Measurements from ENCODE around the gene DEK.

The DEK gene

DNA sequence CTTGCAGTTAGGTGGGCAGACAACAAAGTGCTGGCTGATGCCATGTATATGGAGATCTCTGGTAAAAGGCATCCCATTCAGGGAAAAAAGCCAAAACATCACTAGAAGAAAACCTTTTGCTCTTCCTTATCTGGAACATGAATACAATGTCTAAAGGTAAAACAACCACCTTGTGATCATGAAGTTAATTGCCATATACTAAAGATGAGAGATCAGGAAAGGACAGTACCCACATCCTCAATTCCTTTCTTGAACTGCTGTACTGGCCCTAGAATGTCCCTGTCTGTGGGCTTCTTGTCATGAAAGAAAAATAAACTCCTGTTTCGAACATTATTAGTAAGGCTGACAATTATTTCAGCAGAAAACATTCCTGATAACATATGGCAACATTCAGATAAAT lies 19.3 kb downstream of the DEK start:
- H3K9me2 ChIP-seq (replicated peaks; ENCODE audit: insufficient read depth, low read length), result no peaks in the 10 kb centered on the region
- peaks cover 68% of the 10 kb centered on the region for H3F3A ChIP-seq (ENCODE audit: insufficient read depth)
- peaks cover 90% of the 10 kb centered on the region for H4K20me1 ChIP-seq (ENCODE audit: low read depth, low read length)
- peaks cover 100% of the 10 kb centered on the region for H3K79me2 ChIP-seq (ENCODE audit: insufficient read depth, low read length)
- no peak overlapping the region for H2AFZ ChIP-seq (ENCODE audit: low read depth, low read length, severe bottlenecking)
- H3K27me3 ChIP-seq (ENCODE audit: low read length), result no peaks in the 10 kb centered on the region
- no peak overlapping the region for H3K9ac ChIP-seq (ENCODE audit: low read length)
- TF ChIP-seq, protein P1, sequence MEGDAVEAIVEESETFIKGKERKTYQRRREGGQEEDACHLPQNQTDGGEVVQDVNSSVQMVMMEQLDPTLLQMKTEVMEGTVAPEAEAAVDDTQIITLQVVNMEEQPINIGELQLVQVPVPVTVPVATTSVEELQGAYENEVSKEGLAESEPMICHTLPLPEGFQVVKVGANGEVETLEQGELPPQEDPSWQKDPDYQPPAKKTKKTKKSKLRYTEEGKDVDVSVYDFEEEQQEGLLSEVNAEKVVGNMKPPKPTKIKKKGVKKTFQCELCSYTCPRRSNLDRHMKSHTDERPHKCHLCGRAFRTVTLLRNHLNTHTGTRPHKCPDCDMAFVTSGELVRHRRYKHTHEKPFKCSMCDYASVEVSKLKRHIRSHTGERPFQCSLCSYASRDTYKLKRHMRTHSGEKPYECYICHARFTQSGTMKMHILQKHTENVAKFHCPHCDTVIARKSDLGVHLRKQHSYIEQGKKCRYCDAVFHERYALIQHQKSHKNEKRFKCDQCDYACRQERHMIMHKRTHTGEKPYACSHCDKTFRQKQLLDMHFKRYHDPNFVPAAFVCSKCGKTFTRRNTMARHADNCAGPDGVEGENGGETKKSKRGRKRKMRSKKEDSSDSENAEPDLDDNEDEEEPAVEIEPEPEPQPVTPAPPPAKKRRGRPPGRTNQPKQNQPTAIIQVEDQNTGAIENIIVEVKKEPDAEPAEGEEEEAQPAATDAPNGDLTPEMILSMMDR (IDR thresholded peaks at IDR 0.05; ENCODE audit: insufficient read depth, low read length, poor library complexity, severe bottlenecking), result no peak
- no peak for TF ChIP-seq EZH2phosphoT487 (conservative IDR thresholded peaks at IDR 0.05; ENCODE audit: low read length)
- H3K9me3 ChIP-seq (ENCODE audit: insufficient read depth, low read length), result no peaks in the 10 kb centered on the region
- peaks cover 98% of the 10 kb centered on the region for H3K36me3 ChIP-seq (ENCODE audit: low read length)
- H3K4me2 ChIP-seq (ENCODE audit: low read depth, low read length, poor library complexity, severe bottlenecking), result no peak overlapping the region
- H3K27ac ChIP-seq (ENCODE audit: low read depth, low read length), result no peak overlapping the region
- H3K4me3 ChIP-seq (ENCODE audit: insufficient read depth, low read length, poor library complexity, severe bottlenecking), result no peak overlapping the region

DNA sequence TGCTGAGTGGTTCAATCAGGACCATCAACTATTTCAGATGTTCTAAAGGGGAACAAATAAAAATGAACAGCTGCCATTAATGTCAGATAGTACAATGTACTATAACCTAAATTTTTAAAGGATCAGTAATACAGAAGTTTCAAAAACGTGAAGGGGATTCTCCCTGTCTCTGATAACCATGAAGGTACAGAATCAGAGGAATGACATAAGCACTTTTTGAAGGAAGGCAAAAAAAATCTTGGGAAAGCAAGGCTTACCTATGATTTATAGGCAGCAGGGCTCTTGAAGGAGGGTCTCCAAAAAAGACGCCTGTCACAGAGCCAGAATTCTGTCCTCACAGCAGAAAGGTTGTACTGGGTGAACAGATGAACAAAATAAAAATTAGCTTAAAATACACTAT lies 20.1 kb downstream of the DEK start:
- Histone ChIP-seq H3K36me3 (ENCODE audit: low read length) (peaks cover 98% of the 10 kb centered on the region), H3K4me3 (ENCODE audit: insufficient read depth, low read length, poor library complexity, severe bottlenecking) (no peak overlapping the region)

DNA sequence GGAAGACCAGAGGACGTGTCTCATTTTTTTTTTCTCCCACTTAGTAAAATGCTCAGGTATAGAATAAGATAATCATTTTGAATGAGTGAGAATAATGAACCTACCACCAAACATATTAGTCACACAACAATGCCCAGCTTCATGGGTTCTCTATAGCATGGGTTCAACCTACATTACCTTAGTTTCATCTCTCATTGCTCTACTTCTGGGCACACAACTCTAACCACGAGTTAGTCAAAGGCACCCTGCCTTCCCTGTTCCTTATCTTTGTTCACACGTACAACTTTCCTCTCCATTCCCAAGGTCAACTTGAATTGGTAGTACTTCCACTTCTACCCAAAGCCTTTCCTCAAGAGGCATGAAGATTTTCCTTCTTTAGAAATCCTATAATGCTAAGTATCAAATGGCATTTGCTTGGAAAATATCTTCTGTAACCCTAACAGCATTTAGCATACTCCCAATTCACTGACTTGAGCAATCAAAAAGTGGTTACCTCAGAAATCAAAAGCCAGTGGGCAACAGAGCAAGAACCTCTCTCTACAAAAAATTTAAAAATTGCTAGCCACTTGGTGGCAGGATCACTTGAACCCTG lies 20.9 kb downstream of the DEK start:
- peaks cover 100% of the 10 kb centered on the region for H3K79me2 ChIP-seq (ENCODE audit: insufficient read depth, low read length)
- H2AFZ ChIP-seq (ENCODE audit: low read depth, low read length, severe bottlenecking), result no peak overlapping the region
- no peaks in the 10 kb centered on the region for H3K9me2 ChIP-seq (replicated peaks; ENCODE audit: insufficient read depth, low read length)
- TF ChIP-seq, protein P1 (IDR thresholded peaks at IDR 0.05; ENCODE audit: insufficient read depth, low read length, poor library complexity, severe bottlenecking), result no peak
- TF ChIP-seq EZH2phosphoT487 (conservative IDR thresholded peaks at IDR 0.05; ENCODE audit: low read length), result no peak
- no peak overlapping the region for H3K9ac ChIP-seq (ENCODE audit: low read length)
- no peak overlapping the region for H3K4me2 ChIP-seq (ENCODE audit: low read depth, low read length, poor library complexity, severe bottlenecking)
- H3K27me3 ChIP-seq (ENCODE audit: low read length), result no peaks in the 10 kb centered on the region
- H3K27ac ChIP-seq (ENCODE audit: low read depth, low read length), result no peak overlapping the region
- peaks cover 61% of the 10 kb centered on the region for H3F3A ChIP-seq (ENCODE audit: insufficient read depth)
- H3K36me3 ChIP-seq (ENCODE audit: low read length), result peaks cover 93% of the 10 kb centered on the region
- no peaks in the 10 kb centered on the region for H3K9me3 ChIP-seq (ENCODE audit: insufficient read depth, low read length)
- H4K20me1 ChIP-seq (ENCODE audit: low read depth, low read length), result peaks cover 84% of the 10 kb centered on the region
- no peak overlapping the region for H3K4me3 ChIP-seq (ENCODE audit: insufficient read depth, low read length, poor library complexity, severe bottlenecking)

More for the DNA sequence above, 20.1 kb downstream of the DEK start:
- Histone ChIP-seq H4K20me1 (ENCODE audit: low read depth, low read length) (peaks cover 90% of the 10 kb centered on the region), H3K79me2 (ENCODE audit: insufficient read depth, low read length) (peaks cover 100% of the 10 kb centered on the region), H3K27ac (ENCODE audit: low read depth, low read length) (no peak overlapping the region), H3F3A (ENCODE audit: insufficient read depth) (peaks cover 65% of the 10 kb centered on the region), H3K4me2 (ENCODE audit: low read depth, low read length, poor library complexity, severe bottlenecking) (no peak overlapping the region), H2AFZ (ENCODE audit: low read depth, low read length, severe bottlenecking) (no peak overlapping the region), H3K9me2 (replicated peaks; ENCODE audit: insufficient read depth, low read length) (no peaks in the 10 kb centered on the region), H3K27me3 (ENCODE audit: low read length) (no peaks in the 10 kb centered on the region), H3K9ac (ENCODE audit: low read length) (no peak overlapping the region), H3K9me3 (ENCODE audit: insufficient read depth, low read length) (no peaks in the 10 kb centered on the region)
- no peak for TF ChIP-seq EZH2phosphoT487 (conservative IDR thresholded peaks at IDR 0.05; ENCODE audit: low read length)
- TF ChIP-seq, protein P1 (IDR thresholded peaks at IDR 0.05; ENCODE audit: insufficient read depth, low read length, poor library complexity, severe bottlenecking), result no peak
